ENCODE results near the gene LBX2.

GRCh38 chr2:74507926-74508520, 8.6 kb upstream of the LBX2 start:
- no peak for TF ChIP-seq CTCF (IDR thresholded peaks at IDR 0.05)
- TF ChIP-seq POLR2A (IDR thresholded peaks at IDR 0.05) = no peak

Measured in thyroid gland (tissue), 4 donors.